ENCODE measurements around the gene CHI3L1.

CHI3L1 gene

DNA sequence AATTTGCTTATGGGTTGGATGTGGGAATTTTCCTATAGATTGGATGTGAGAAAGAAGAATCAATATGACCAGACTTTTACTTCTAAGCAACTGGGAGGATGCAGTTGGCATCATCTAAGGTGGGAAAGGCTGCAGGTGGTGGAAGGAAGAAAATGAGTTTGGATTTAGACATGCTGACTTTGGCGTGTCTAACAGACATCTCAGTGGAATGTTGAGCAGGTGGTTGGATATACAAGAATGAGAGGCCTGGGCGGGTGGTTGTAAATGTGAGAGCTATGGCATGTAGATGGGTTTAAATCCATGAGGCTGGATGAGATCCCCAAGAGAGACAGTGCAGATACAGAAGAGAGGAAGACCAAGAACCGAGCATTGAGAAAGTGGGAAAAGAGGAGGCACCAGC lies 48.4 kb downstream of the CHI3L1 start:
- no peaks in the 10 kb centered on the region for H3K4me1 ChIP-seq (ENCODE audit: low read depth, poor library complexity, severe bottlenecking)
- H3K9ac ChIP-seq: no peak overlapping the region
- H3K4me2 ChIP-seq: no peak overlapping the region
- TF ChIP-seq, protein P1, sequence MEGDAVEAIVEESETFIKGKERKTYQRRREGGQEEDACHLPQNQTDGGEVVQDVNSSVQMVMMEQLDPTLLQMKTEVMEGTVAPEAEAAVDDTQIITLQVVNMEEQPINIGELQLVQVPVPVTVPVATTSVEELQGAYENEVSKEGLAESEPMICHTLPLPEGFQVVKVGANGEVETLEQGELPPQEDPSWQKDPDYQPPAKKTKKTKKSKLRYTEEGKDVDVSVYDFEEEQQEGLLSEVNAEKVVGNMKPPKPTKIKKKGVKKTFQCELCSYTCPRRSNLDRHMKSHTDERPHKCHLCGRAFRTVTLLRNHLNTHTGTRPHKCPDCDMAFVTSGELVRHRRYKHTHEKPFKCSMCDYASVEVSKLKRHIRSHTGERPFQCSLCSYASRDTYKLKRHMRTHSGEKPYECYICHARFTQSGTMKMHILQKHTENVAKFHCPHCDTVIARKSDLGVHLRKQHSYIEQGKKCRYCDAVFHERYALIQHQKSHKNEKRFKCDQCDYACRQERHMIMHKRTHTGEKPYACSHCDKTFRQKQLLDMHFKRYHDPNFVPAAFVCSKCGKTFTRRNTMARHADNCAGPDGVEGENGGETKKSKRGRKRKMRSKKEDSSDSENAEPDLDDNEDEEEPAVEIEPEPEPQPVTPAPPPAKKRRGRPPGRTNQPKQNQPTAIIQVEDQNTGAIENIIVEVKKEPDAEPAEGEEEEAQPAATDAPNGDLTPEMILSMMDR (conservative IDR thresholded peaks at IDR 0.05; ENCODE audit: low read depth, low read length): no peak
- H3K36me3 ChIP-seq (ENCODE audit: insufficient read depth): no peaks in the 10 kb centered on the region
- no peaks in the 10 kb centered on the region for H3K79me2 ChIP-seq (ENCODE audit: insufficient read depth, low read depth)
- H4K20me1 ChIP-seq (ENCODE audit: insufficient read depth): no peaks in the 10 kb centered on the region
- H2AFZ ChIP-seq (ENCODE audit: low read depth): no peak overlapping the region
- no peak overlapping the region for H3K4me3 ChIP-seq (IDR thresholded peaks at IDR 0.05; ENCODE audit: insufficient read depth, low read depth, low read length)
- no peaks in the 10 kb centered on the region; the same call in 1 of the 2 replicates for H3K27me3 ChIP-seq (ENCODE audit: insufficient read depth, low read depth)
- H3K27ac ChIP-seq: no peak overlapping the region

DNA sequence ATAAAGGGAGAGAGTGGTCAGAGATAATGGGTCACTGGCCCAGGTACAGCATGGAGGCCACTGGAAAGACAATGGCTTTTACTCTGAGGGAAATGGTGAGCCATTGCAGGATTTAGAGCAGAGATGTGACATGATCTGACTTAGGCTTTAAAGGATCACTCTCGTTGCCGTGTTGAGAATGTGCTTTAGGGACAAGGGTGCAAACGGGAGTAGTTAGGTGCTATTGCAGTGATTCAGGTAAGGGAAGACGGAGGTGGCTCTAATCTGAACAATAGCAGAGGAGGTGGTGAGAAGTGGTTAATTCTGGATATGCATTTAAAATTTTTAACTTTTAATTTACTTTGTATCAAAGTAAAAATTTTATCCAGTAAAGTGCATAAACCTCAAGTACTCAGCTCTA lies 49.2 kb downstream of the CHI3L1 start:
- no peak overlapping the region for H3K9ac ChIP-seq
- no peak overlapping the region for H3K4me3 ChIP-seq (IDR thresholded peaks at IDR 0.05; ENCODE audit: insufficient read depth, low read depth, low read length)
- H3K4me1 ChIP-seq (ENCODE audit: low read depth, poor library complexity, severe bottlenecking): no peaks in the 10 kb centered on the region
- no peak overlapping the region for H3K27ac ChIP-seq
- H3K79me2 ChIP-seq (ENCODE audit: insufficient read depth, low read depth): no peaks in the 10 kb centered on the region
- no peaks in the 10 kb centered on the region; the same call in 1 of the 2 replicates for H3K27me3 ChIP-seq (ENCODE audit: insufficient read depth, low read depth)
- H4K20me1 ChIP-seq (ENCODE audit: insufficient read depth): no peaks in the 10 kb centered on the region
- H2AFZ ChIP-seq (ENCODE audit: low read depth): no peak overlapping the region
- no peaks in the 10 kb centered on the region for H3K36me3 ChIP-seq (ENCODE audit: insufficient read depth)
- H3K4me2 ChIP-seq: no peak overlapping the region
- TF ChIP-seq, protein P1 (conservative IDR thresholded peaks at IDR 0.05; ENCODE audit: low read depth, low read length): no peak

DNA sequence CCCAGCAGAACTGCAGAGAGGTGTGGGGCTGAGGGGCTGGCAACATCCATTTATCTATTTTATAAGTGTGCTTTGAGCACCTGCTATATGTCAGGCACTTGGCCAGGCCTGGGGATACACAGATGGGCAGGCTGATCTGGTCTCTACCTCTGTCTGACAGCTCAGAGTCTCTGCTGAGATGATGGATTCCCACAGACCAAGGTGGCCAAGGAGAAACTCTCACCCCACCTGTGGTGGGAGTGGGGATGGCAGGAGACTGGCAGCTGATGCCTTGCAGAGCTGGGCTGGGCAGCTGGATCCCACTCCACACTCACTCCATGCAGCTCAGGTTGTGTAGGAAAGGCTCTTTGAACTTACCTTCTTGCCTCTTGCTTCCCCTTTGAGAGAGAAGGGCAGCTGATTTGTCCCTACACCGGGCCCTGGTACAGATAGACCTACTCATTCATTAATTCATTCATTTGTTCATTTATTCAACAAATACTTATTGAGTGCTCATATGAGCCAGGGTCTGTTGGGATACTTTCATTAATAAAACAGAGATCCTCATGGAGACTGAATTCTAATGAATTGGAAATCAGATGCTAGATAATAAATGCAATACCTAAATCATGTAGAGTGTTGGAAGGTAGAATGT lies 50.0 kb downstream of the CHI3L1 start:
- H3K9ac ChIP-seq: no peak overlapping the region
- TF ChIP-seq, protein P1 (conservative IDR thresholded peaks at IDR 0.05; ENCODE audit: low read depth, low read length): no peak; the same call in 1 of the 2 replicates
- no peaks in the 10 kb centered on the region for H3K79me2 ChIP-seq (ENCODE audit: insufficient read depth, low read depth)
- H3K4me3 ChIP-seq (IDR thresholded peaks at IDR 0.05; ENCODE audit: insufficient read depth, low read depth, low read length): no peak overlapping the region
- no peaks in the 10 kb centered on the region for H3K4me1 ChIP-seq (ENCODE audit: low read depth, poor library complexity, severe bottlenecking)
- H3K27ac ChIP-seq: no peak overlapping the region
- H2AFZ ChIP-seq (ENCODE audit: low read depth): no peak overlapping the region
- no peaks in the 10 kb centered on the region for H3K36me3 ChIP-seq (ENCODE audit: insufficient read depth)
- no peaks in the 10 kb centered on the region; the same call in 1 of the 2 replicates for H3K27me3 ChIP-seq (ENCODE audit: insufficient read depth, low read depth)
- H4K20me1 ChIP-seq (ENCODE audit: insufficient read depth): no peaks in the 10 kb centered on the region
- no peak overlapping the region for H3K4me2 ChIP-seq

DNA sequence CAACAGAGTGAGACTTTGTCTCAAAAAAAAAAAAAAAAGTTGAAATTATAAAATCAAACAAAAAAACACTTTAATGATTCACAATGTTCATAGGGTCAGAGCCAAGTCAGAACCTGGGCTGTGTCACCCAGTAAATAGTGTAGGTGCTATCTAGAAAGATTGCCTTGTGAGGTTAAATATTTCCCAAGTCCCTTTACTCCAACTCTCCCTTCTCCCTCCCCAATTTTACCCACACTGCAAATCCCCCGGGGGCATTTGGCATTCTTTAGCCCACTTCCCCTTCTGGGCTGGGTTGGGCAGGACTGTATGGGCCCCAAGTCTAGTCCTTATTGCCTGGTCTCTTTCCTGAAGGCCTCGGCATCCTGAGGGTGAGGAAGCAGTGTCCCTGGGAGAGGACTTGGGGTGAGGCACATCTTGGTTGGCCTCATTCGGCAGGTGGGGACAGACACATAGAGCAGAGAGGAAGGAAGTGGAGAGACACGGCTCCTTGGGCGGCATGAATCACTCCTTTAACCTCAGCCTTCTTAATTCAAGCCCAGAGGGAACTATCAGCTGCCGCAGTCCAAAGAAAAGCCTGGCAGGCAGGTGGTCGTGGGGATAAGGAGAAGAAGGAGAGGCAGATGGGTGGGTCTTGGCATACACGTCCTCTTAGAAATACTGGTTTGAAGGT lies 50.7 kb downstream of the CHI3L1 start:
- Histone ChIP-seq H3K27ac (no peak overlapping the region), H3K4me3 (IDR thresholded peaks at IDR 0.05; ENCODE audit: insufficient read depth, low read depth, low read length) (no peak overlapping the region), H3K27me3 (ENCODE audit: insufficient read depth, low read depth) (no peaks in the 10 kb centered on the region; the same call in 1 of the 2 replicates), H3K9ac (no peak overlapping the region), H2AFZ (ENCODE audit: low read depth) (no peak overlapping the region), H3K79me2 (ENCODE audit: insufficient read depth, low read depth) (no peaks in the 10 kb centered on the region), H3K4me2 (no peak overlapping the region), H3K36me3 (ENCODE audit: insufficient read depth) (no peaks in the 10 kb centered on the region), H3K4me1 (ENCODE audit: low read depth, poor library complexity, severe bottlenecking) (no peaks in the 10 kb centered on the region), H4K20me1 (ENCODE audit: insufficient read depth) (no peaks in the 10 kb centered on the region)
- TF ChIP-seq, protein P1 (conservative IDR thresholded peaks at IDR 0.05; ENCODE audit: low read depth, low read length): no peak
